H1 (cell line): Measurements from ENCODE around the gene RNF208. TPM values are rescaled to one million over a fixed set of nuclear protein-coding genes. Genes with fewer than 3 reads are reported as not detected.

ENCODE experiments used
- CTCF ChIA-PET: fragments of 300-600 bp; sonication (Branson Sonifier 250); formaldehyde crosslinking; loops from one replicate; lab custom pipeline; 2021; ENCODE audit not compliant: partially characterized antibody; lab: Charles Lee
- POLR2A ChIA-PET: fragments of 300-600 bp; sonication (Branson Sonifier 250); formaldehyde crosslinking; loops from one replicate; lab custom pipeline; 2021; ENCODE audit warnings: inconsistent platforms; ENCODE audit not compliant: partially characterized antibody; lab: Charles Lee
- DNase-seq, 2 experiments: peaks; one replicate each; pipeline versions ENCODE4 v3.0.0 to v3.0.0-alpha.2; 2010 to 2022; ENCODE audit warnings: low spot score in 2 of 2, low read depth in 1 of 2, mixed read lengths in 1 of 2
- FAIRE-seq: peaks from 2 replicates; lab custom pipeline; 2011; peaks lifted over from hg19 to GRCh38; lab: Jason Lieb, UNC
- H2AFZ ChIP-seq: 2 replicates; pipeline ENCODE4 v1.8.1; 2012; ENCODE audit warnings: low read length, inconsistent platforms
- H2AK5ac ChIP-seq: 2 replicates; pipeline ENCODE4 v1.6.1; 2013; ENCODE audit warnings: low read depth, low read length
- H2BK120ac ChIP-seq: replicated peaks from 2 replicates; pipeline ENCODE3; 2013; ENCODE audit warnings: low read depth, low read length, inconsistent platforms
- H2BK12ac ChIP-seq: 2 replicates; pipeline ENCODE4 v1.6.1; 2013; ENCODE audit warnings: low read depth, low read length
- H2BK15ac ChIP-seq: 2 replicates; pipeline ENCODE4 v1.6.1; 2013; ENCODE audit warnings: low read length
- H2BK20ac ChIP-seq: 2 replicates; pipeline ENCODE4 v1.6.1; 2013; ENCODE audit warnings: low read length
- H2BK5ac ChIP-seq: 2 replicates; pipeline ENCODE4 v1.6.1; 2013; ENCODE audit warnings: low read depth, low read length
- H3K14ac ChIP-seq: 2 replicates; pipeline ENCODE4 v1.6.1; 2013; ENCODE audit warnings: inconsistent platforms; ENCODE audit not compliant: insufficient read length
- H3K18ac ChIP-seq: 2 replicates; pipeline ENCODE4 v1.6.1; 2013; ENCODE audit warnings: low read length; ENCODE audit errors: extremely low read depth
- H3K23ac ChIP-seq: 2 replicates; pipeline ENCODE4 v1.6.1; 2013; ENCODE audit warnings: inconsistent platforms; ENCODE audit not compliant: insufficient read length
- H3K23me2 ChIP-seq: 2 replicates; pipeline ENCODE4 v1.6.1; 2013; ENCODE audit warnings: low read depth, low read length
- H3K27ac ChIP-seq: 2 replicates; pipeline ENCODE4 v1.6.1; 2011; ENCODE audit warnings: low read depth, low read length, inconsistent platforms
- H3K27me3 ChIP-seq, 4 experiments: replicated peaks in 1 of 4; 1 replicate in 1 of 4; 2 replicates in 3 of 4; pipeline versions ENCODE4 v1.6.1 to v1.8.1; 2011 to 2013; ENCODE audit warnings: low read length in 3 of 4, mild to moderate bottlenecking in 3 of 4, inconsistent platforms in 2 of 4, mixed read lengths in 2 of 4, moderate library complexity in 1 of 4; ENCODE audit not compliant: control insufficient read depth in 3 of 4, insufficient read depth in 3 of 4; ENCODE audit errors: extremely low read depth in 1 of 4
- H3K36me3 ChIP-seq, 4 experiments: 2 replicates each; pipeline versions ENCODE4 v1.6.1 to v1.8.1; 2011 to 2013; ENCODE audit warnings: mild to moderate bottlenecking in 4 of 4, low read length in 3 of 4, moderate library complexity in 2 of 4, control low read depth in 1 of 4, inconsistent platforms in 1 of 4; ENCODE audit not compliant: insufficient read depth in 4 of 4, control insufficient read depth in 2 of 4
- H3K4ac ChIP-seq: replicated peaks from 2 replicates; pipeline ENCODE3; 2013; ENCODE audit warnings: low read length, low read depth, mixed read lengths, inconsistent platforms; ENCODE audit not compliant: insufficient read length
- H3K4me1 ChIP-seq, 4 experiments: replicated peaks in 1 of 4; 1 replicate in 1 of 4; 2 replicates in 3 of 4; pipeline versions ENCODE4 v1.6.1 to v1.8.1; 2011 to 2013; ENCODE audit warnings: low read length in 3 of 4, inconsistent platforms in 2 of 4, mixed read lengths in 1 of 4; ENCODE audit not compliant: insufficient read depth in 4 of 4, control insufficient read depth in 3 of 4
- H3K4me2 ChIP-seq, 2 experiments: 2 replicates each; pipeline versions ENCODE4 v1.6.1 to v1.8.1; 2011 to 2013; ENCODE audit warnings: low read depth in 2 of 2, low read length in 2 of 2, control low read depth in 1 of 2, inconsistent platforms in 1 of 2, mild to moderate bottlenecking in 1 of 2; ENCODE audit not compliant: insufficient read depth in 1 of 2
- H3K4me3 ChIP-seq, 4 experiments: fragments of 200-600, 300-600 bp in 1 of 4; sonication (generic), shearing (Covaris generic), sonication (Bioruptor Twin) in 1 of 4; 2 replicates each; pipeline versions ENCODE4 v1.5.1 to v1.8.1; 2011 to 2016; ENCODE audit warnings: low read length in 4 of 4, low read depth in 3 of 4, control low read depth in 2 of 4, inconsistent platforms in 2 of 4, mild to moderate bottlenecking in 2 of 4, mixed read lengths in 1 of 4, moderate library complexity in 1 of 4; ENCODE audit not compliant: insufficient read depth in 2 of 4; ENCODE audit errors: extremely low read depth in 1 of 4
- H3K56ac ChIP-seq: replicated peaks from 2 replicates; pipeline ENCODE3; 2013; ENCODE audit warnings: low read depth, mild to moderate bottlenecking, mixed read lengths, low read length, inconsistent platforms; ENCODE audit not compliant: insufficient read length
- H3K79me1 ChIP-seq: 2 replicates; pipeline ENCODE4 v1.6.1; 2013; ENCODE audit warnings: low read depth, low read length, control low read depth
- H3K79me2 ChIP-seq, 2 experiments: 2 replicates each; pipeline versions ENCODE4 v1.6.1 to v1.8.1; 2012 to 2013; ENCODE audit warnings: low read length in 2 of 2, mild to moderate bottlenecking in 2 of 2, inconsistent platforms in 1 of 2; ENCODE audit not compliant: insufficient read depth in 2 of 2, control insufficient read depth in 1 of 2
- H3K9ac ChIP-seq, 4 experiments: replicated peaks in 1 of 4; 1 replicate in 1 of 4; 2 replicates in 3 of 4; pipeline versions ENCODE4 v1.6.1 to v1.8.1; 2011 to 2013; ENCODE audit warnings: low read depth in 3 of 4, low read length in 3 of 4, control low read depth in 2 of 4, mild to moderate bottlenecking in 2 of 4, moderate library complexity in 2 of 4, inconsistent platforms in 1 of 4; ENCODE audit errors: extremely low read depth in 1 of 4
- H3K9me3 ChIP-seq, 2 experiments: 2 replicates each; pipeline versions ENCODE4 v1.6.1 to v1.8.1; 2012 to 2013; ENCODE audit warnings: mild to moderate bottlenecking in 2 of 2, moderate library complexity in 2 of 2, control low read depth in 1 of 2, inconsistent platforms in 1 of 2, low read depth in 1 of 2, low read length in 1 of 2, mixed read lengths in 1 of 2; ENCODE audit not compliant: insufficient read depth in 2 of 2
- H4K20me1 ChIP-seq, 2 experiments: replicated peaks in 1 of 2; 2 replicates each; pipeline versions ENCODE3 to v1.8.1; 2011 to 2013; ENCODE audit warnings: inconsistent platforms in 2 of 2, low read length in 2 of 2, mild to moderate bottlenecking in 1 of 2; ENCODE audit not compliant: insufficient read depth in 2 of 2, control insufficient read depth in 1 of 2
- H4K5ac ChIP-seq: 2 replicates; pipeline ENCODE4 v1.6.1; 2013; ENCODE audit warnings: low read length, low read depth, mixed read lengths, inconsistent platforms; ENCODE audit not compliant: insufficient read length
- H4K8ac ChIP-seq: 2 replicates; pipeline ENCODE4 v1.8.0; 2013; ENCODE audit warnings: mild to moderate bottlenecking, moderate library complexity, low read length, inconsistent platforms; ENCODE audit not compliant: insufficient read depth; ENCODE audit errors: extremely low read depth
- H4K91ac ChIP-seq: replicated peaks from 2 replicates; pipeline ENCODE3; 2013; ENCODE audit warnings: low read length, mixed read lengths, inconsistent platforms; ENCODE audit not compliant: insufficient read length
- PHF8 ChIP-seq: fragments of 200-600 bp; sonication (generic); conservative IDR thresholded peaks from 2 replicates; pipeline ENCODE4 v1.7.1; 2012; ENCODE audit warnings: low read depth, mild to moderate bottlenecking, inconsistent platforms, low read length, moderate library complexity
- SIRT6 ChIP-seq: IDR thresholded peaks from one replicate; pipeline ENCODE4 v1.7.1; 2012; ENCODE audit warnings: low read length, inconsistent platforms
- SP2 ChIP-seq: IDR thresholded peaks from 2 replicates; pipeline ENCODE4 v1.6.1; 2012; ENCODE audit warnings: mild to moderate bottlenecking, low read length, inconsistent platforms
- SUZ12 ChIP-seq: fragments of 200-600 bp; sonication (generic); IDR thresholded peaks from 2 replicates; pipeline ENCODE4 v1.6.1; 2012; ENCODE audit warnings: mild to moderate bottlenecking, inconsistent platforms, low read length, moderate library complexity, mixed read lengths
- TAF1 ChIP-seq: IDR thresholded peaks from 2 replicates; pipeline ENCODE4 v1.6.1; 2011; ENCODE audit warnings: mild to moderate bottlenecking, low read depth, low read length
- WGBS, 2 experiments: shearing (Covaris generic) in 1 of 2; methylation state at CpG; one replicate each; pipeline versions ENCODE4 v1.1.6 to v1.1.7; 2013 to 2015; ENCODE audit warnings: low lambda C conversion rate in 2 of 2, mixed read lengths in 2 of 2, inconsistent platforms in 1 of 2, low coverage in 1 of 2, missing lambda C conversion rate in 1 of 2; ENCODE audit not compliant: insufficient replicate concordance in 2 of 2, insufficient coverage in 1 of 2, insufficient read length in 1 of 2; ENCODE audit errors: extremely low coverage in 1 of 2, missing lambda C conversion rate in 1 of 2; 5-methylcytosine and 5-hydroxymethylcytosine counted together
- polyA plus RNA-seq, 7 experiments: library from polyadenylated mRNA; depleted of rRNA in 3 of 7; stranded (reverse) in 5 of 7; unstranded in 2 of 7; fragments of >200 nt in 5 of 7; fragments of 200-250 nt in 2 of 7; gene quantifications; 1 replicate in 5 of 7; 2 replicates in 1 of 7; 4 replicates in 1 of 7; pipeline versions ENCODE4 v1.2.1 to v1.2.3, GENCODE V29; 2011 to 2013; ENCODE audit warnings: missing spikeins in 2 of 7, mixed read lengths in 2 of 7
- total RNA-seq: library from RNA; stranded (reverse); fragmentation: NEBNext Ultra II Directional; extraction: Animal tissue kit (Norgen Biotek cat#: 25700); gene quantifications from 2 replicates; pipeline ENCODE4 v1.2.1, GENCODE V29; 2021
- TF ChIP-seq, protein P1 (sequence below), 3 experiments: IDR thresholded peaks; 1 replicate in 2 of 3; 2 replicates in 1 of 3; pipeline versions ENCODE4 v1.5.1 to v1.6.1; 2011; ENCODE audit warnings: low read length in 3 of 3, mild to moderate bottlenecking in 3 of 3, inconsistent platforms in 2 of 3, low read depth in 1 of 3, moderate library complexity in 1 of 3; ENCODE audit not compliant: insufficient read depth in 1 of 3; ENCODE audit errors: control extremely low read depth in 1 of 3

The RNF208 gene
- total and polyA plus RNA-seq, 2 of the 8 experiments (the other 6 are each of a cell fraction or from before 2014, with no cell fraction given), result 2.7 to 7.7 TPM

DNA sequence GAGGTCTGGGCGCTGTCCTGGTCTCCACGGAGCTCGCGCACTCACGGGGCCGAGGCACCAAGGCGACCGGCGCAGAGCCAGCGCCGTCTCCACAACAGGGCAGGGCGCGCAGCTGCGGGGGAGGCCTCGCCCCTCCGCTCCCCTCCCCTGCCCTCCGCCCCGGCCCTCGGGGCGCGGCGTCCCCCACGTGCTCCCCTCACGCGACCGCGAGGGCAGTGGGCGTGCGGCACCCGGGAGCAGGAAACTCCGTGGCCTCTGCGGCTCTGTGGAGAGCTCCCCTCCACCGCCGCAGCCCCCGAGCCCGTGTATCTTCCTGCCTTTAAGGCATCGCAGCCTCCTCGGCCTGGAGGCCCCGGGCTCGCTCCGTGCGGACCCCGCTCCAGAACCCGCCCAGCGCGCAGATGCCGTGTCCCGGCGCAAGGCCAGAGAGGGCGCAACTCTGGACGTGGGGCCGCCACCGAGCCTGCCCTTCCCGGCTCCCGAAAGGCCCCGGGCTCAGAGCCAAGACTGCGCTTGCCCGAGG is 18.3 kb upstream of the RNF208 start:
- CTCF ChIA-PET, result interaction anchor here (0.6 to 9.1 kb wide), 9 partner anchors 13 to 102 kb away, joined by 3 to 113 read pairs (median 4); partner anchors contain the start of genes CYSRT1, RNF208 and RNF224
- Histone ChIP-seq H3K79me2 (peaks cover 0 to 20% of the 10 kb centered on the region in 2 experiments; a peak in 2 of 4 replicates), H4K91ac (peak overlapping the region; percentile 91), H3K27ac (peak overlapping the region; percentile 67; the same call in 1 of the 2 replicates), H3K56ac (peak overlapping the region; percentile 77), H3K14ac (no peak overlapping the region), H3K4me3 (peak overlapping the region; percentile 64 to 83 (median 70)), H3K9ac (peak overlapping the region; percentile 29 to 63 (median 58); a peak in 6 of 7 replicates), H3K36me3 (peaks cover 6 to 18% (median 15%) of the 10 kb centered on the region in 4 experiments; a peak in 7 of 8 replicates), H2BK5ac (peak overlapping the region; percentile 95), H2AFZ (no peak overlapping the region), H2AK5ac (no peak overlapping the region), H2BK12ac (no peak overlapping the region), H3K4me1 (peaks cover 0 to 27% (median 21%) of the 10 kb centered on the region in 4 experiments; a peak in 6 of 7 replicates), H2BK20ac (no peak overlapping the region), H4K5ac (peak overlapping the region; percentile 52), H3K9me3 (no peaks in the 10 kb centered on the region), H4K8ac (peak overlapping the region; percentile 91; the same call in 1 of the 2 replicates), H3K4ac (no peak overlapping the region), H2BK120ac (no peak overlapping the region), H3K23ac (no peak overlapping the region), H3K4me2 (peak overlapping the region; percentile 49 to 75), H2BK15ac (no peak overlapping the region), H3K18ac (peak overlapping the region; percentile 95; the same call in 1 of the 2 replicates), H3K79me1 (peaks cover 5% of the 10 kb centered on the region), H4K20me1 (peaks cover 22 to 23% of the 10 kb centered on the region in 2 experiments), H3K27me3 (no peaks in the 10 kb centered on the region), H3K23me2 (peaks cover 5% of the 10 kb centered on the region; the same call in 1 of the 2 replicates)
- FAIRE-seq (no peak), DNase-seq (no peak)
- 2% methylated on average over 43 of the region's 58 CpGs; no CpG with 5 or more reads in 1 of the 2 experiments for WGBS, 2 experiments
- POLR2A ChIA-PET, result interaction anchor here (0.6 to 69.9 kb wide), 43 partner anchors 5 to 364 kb away, joined by 3 to 1462 read pairs (median 3); partner anchors contain the start of genes ABCA2, CYSRT1, ENTPD2 and GRIN1
- TF ChIP-seq PHF8 (peak; percentile 69), SUZ12 (no peak), SIRT6 (no peak), TAF1 (no peak), SP2 (no peak)
- TF ChIP-seq, protein P1, sequence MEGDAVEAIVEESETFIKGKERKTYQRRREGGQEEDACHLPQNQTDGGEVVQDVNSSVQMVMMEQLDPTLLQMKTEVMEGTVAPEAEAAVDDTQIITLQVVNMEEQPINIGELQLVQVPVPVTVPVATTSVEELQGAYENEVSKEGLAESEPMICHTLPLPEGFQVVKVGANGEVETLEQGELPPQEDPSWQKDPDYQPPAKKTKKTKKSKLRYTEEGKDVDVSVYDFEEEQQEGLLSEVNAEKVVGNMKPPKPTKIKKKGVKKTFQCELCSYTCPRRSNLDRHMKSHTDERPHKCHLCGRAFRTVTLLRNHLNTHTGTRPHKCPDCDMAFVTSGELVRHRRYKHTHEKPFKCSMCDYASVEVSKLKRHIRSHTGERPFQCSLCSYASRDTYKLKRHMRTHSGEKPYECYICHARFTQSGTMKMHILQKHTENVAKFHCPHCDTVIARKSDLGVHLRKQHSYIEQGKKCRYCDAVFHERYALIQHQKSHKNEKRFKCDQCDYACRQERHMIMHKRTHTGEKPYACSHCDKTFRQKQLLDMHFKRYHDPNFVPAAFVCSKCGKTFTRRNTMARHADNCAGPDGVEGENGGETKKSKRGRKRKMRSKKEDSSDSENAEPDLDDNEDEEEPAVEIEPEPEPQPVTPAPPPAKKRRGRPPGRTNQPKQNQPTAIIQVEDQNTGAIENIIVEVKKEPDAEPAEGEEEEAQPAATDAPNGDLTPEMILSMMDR (IDR thresholded peaks at IDR 0.05; ENCODE audit: control extremely low read depth in 1 of 3, insufficient read depth in 1 of 3, low read depth in 1 of 3, low read length in 3 of 3), result peak in 2 of 3 experiments; percentile 3 to 27; a peak in 2 of 4 replicates
